ENCODE measurements around the gene LTO1.

LTO1 gene

GRCh38 chr11:69658626-69659450 is 16.3 kb downstream of the LTO1 start:
- DNase-seq (ENCODE audit: extremely low read depth in 1 of 2, low read depth in 1 of 2): no peak

GRCh38 chr11:69657911-69658625 is 17.1 kb downstream of the LTO1 start:
- DNase-seq (ENCODE audit: extremely low read depth in 1 of 2, low read depth in 1 of 2): no peak

- no peak for DNase-seq (ENCODE audit: extremely low read depth in 1 of 2, low read depth in 1 of 2)
Measured at GRCh38 chr11:69657456-69657910, 17.7 kb downstream of the LTO1 start.

- DNase-seq (ENCODE audit: extremely low read depth in 1 of 2, low read depth in 1 of 2): no peak
Measured at GRCh38 chr11:69656536-69657455, 18.4 kb downstream of the LTO1 start.

GRCh38 chr11:69655479-69656428 is 19.4 kb downstream of the LTO1 start:
- DNase-seq (ENCODE audit: extremely low read depth in 1 of 2, low read depth in 1 of 2): no peak

DNA sequence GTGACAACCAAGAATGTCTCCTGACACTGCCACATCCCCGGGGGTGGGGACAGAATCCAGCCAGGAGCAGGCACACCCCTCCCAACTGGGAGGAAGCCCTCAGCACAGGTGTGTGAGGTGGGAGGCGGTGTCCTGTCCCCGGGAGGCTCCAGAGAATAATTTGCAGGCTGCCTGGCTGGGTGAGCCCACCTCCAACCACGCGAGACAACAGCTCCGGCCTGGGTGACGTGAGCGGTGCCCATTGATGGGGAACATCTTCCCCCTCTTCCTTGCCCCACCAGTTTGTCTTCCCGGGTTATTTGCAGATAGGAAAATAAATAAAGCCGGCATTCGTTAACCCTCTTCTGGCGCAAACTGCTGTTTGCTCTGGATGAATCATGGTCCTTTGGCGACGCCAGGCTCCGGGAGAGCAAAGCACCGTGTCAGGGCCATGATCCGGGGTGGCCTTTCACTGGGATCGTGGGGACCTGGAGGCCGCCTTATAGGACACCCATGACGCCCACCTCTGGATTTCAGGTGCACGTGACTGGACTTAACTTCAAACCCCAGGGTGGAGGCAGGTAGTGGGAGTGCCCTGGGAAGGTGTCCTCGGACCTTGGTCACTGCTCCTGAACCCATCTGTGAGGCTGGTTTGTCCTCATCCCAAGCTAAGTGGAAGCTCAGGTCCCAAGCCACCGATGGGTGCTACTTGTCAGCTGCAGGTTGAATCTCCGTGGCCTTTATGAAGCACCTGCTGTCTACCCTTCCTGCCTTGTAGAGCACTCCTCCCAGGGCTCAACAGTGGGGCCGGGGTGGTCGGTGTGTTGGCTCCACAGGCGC is 20.3 kb downstream of the LTO1 start:
- no peak for DNase-seq (ENCODE audit: extremely low read depth in 1 of 2, low read depth in 1 of 2)

GRCh38 chr11:69654001-69654659 is 21.0 kb downstream of the LTO1 start:
- no peak for DNase-seq (ENCODE audit: extremely low read depth in 1 of 2, low read depth in 1 of 2)

DNA sequence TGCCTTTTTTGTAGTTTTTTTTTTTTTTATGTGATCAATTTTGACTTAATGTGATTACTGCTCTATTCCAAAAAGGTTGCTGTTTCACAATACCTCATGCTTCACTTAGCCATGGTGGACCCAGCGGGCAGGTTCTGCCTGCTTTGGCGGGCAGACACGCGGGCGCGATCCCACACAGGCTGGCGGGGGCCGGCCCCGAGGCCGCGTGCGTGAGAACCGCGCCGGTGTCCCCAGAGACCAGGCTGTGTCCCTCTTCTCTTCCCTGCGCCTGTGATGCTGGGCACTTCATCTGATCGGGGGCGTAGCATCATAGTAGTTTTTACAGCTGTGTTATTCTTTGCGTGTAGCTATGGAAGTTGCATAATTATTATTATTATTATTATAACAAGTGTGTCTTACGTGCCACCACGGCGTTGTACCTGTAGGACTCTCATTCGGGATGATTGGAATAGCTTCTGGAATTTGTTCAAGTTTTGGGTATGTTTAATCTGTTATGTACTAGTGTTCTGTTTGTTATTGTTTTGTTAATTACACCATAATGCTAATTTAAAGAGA is 21.7 kb downstream of the LTO1 start:
- no peak for DNase-seq (ENCODE audit: extremely low read depth in 1 of 2, low read depth in 1 of 2)

DNA sequence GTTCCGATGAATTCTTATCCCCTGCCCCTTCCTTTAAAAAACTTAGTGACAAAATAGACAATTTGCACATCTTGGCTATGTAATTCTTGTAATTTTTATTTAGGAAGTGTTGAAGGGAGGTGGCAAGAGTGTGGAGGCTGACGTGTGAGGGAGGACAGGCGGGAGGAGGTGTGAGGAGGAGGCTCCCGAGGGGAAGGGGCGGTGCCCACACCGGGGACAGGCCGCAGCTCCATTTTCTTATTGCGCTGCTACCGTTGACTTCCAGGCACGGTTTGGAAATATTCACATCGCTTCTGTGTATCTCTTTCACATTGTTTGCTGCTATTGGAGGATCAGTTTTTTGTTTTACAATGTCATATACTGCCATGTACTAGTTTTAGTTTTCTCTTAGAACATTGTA is 22.2 kb downstream of the LTO1 start:
- no peak for DNase-seq (ENCODE audit: extremely low read depth in 1 of 2, low read depth in 1 of 2)

DNA sequence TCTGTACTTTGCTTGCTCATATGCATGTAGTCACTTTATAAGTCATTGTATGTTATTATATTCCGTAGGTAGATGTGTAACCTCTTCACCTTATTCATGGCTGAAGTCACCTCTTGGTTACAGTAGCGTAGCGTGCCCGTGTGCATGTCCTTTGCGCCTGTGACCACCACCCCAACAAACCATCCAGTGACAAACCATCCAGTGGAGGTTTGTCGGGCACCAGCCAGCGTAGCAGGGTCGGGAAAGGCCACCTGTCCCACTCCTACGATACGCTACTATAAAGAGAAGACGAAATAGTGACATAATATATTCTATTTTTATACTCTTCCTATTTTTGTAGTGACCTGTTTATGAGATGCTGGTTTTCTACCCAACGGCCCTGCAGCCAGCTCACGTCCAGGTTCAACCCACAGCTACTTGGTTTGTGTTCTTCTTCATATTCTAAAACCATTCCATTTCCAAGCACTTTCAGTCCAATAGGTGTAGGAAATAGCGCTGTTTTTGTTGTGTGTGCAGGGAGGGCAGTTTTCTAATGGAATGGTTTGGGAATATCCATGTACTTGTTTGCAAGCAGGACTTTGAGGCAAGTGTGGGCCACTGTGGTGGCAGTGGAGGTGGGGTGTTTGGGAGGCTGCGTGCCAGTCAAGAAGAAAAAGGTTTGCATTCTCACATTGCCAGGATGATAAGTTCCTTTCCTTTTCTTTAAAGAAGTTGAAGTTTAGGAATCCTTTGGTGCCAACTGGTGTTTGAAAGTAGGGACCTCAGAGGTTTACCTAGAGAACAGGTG is 23.1 kb downstream of the LTO1 start:
- DNase-seq (ENCODE audit: extremely low read depth in 1 of 2, low read depth in 1 of 2): no peak

DNA sequence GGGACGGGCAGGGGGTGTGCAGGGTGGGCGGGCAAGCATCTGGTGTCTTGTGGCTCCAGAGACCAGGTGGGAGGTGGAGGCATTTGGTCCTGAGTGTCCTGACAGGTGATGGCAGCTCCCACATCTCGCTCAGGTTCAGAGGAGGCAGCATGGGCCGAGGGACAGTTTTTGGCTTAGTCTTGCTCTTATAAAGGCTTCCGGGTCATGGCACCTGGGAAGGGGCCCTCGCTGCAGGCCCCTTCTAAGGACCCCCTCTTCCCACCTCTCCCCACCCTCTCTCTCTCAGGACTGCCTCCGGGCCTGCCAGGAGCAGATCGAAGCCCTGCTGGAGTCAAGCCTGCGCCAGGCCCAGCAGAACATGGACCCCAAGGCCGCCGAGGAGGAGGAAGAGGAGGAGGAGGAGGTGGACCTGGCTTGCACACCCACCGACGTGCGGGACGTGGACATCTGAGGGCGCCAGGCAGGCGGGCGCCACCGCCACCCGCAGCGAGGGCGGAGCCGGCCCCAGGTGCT is 24.3 kb downstream of the LTO1 start:
- no peak for DNase-seq (ENCODE audit: extremely low read depth in 1 of 2, low read depth in 1 of 2)

DNA sequence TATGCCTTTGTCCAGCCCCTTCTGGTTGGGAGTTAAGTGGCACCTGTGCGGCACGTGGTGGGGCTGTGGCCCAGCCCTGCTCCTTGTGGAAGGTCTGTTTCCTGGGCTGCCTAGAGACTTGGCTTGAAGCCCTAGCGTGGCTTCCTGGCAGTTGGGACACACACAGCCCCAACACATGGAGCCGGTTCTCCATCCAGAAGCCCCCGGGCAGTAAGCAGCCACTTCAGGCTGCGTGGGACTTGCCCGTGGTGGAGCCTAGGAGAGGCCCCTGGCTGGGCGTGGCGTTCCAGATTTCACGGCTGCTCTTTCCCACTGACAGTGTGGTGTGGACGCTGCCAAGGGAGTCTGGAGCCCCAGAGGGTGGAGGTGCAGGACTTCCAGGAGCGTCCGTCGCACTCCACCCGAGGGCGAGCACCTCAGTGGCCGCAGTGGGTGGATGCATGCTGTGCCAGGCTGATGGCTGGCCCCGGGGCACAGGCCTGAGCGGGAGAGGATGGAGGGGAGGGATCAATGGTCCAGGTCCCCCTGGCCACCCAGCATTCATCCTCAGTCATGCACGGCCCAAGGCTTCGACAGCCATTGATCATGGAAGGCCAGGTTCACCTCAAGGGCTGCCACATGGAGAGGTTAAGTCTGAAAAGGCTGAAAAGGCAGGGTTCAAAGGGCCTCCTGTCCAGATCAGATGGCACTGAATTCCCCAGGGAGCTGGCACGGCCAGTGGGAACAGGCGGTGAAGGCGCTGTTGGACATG is 24.9 kb downstream of the LTO1 start:
- DNase-seq (ENCODE audit: extremely low read depth in 1 of 2, low read depth in 1 of 2): no peak

GRCh38 chr11:69649576-69649900 is 25.6 kb downstream of the LTO1 start:
- no peak for DNase-seq (ENCODE audit: extremely low read depth in 1 of 2, low read depth in 1 of 2)

GRCh38 chr11:69648679-69649575 is 26.2 kb downstream of the LTO1 start:
- DNase-seq (ENCODE audit: extremely low read depth in 1 of 2, low read depth in 1 of 2): no peak

DNA sequence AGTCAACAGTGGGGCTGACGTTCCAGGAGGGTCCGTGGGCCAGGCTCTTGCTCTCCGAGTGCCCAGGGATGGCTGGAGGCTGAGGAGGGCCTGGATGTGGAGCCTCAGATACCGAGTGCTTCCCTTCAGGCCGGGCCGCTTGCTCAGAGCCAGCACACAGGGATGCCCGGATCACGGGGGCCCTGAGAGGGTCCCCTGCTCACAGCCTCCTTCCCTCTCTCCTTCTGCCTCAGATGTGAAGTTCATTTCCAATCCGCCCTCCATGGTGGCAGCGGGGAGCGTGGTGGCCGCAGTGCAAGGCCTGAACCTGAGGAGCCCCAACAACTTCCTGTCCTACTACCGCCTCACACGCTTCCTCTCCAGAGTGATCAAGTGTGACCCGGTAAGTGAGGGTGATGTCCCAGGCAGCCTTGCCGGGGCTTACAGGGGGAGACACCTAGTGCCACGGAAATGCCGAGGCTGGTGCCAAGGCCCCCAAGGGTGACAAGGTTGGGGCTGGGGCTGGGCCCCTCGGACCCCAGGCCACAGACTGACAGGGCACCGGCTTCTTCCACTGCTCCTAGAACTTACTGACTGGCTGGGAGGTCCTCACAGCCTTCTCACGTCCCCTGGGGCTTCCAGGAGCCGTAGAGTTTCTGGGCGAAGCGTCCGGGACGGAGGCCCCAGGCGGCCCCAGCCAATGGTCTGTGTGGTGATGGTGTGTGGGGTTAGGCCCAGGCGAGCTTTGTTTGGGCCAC is 27.2 kb downstream of the LTO1 start:
- DNase-seq (ENCODE audit: extremely low read depth in 1 of 2, low read depth in 1 of 2): no peak

Data from activated CD8-positive, alpha-beta memory T cell treated with anti-CD3 and anti-CD28 coated beads for 1 hour (primary cell).